HCT116 (cell line): ENCODE results near the gene IQGAP2. TPM values are rescaled to one million over a fixed set of nuclear protein-coding genes. Genes with fewer than 3 reads are reported as not detected.

ENCODE experiments used
- ATAC-seq: fragments of 200-7000 bp; cut with Tn5 transposase; 2 replicates; pipeline ENCODE4 v1.9.1; 2020; ENCODE audit warnings: mild to moderate bottlenecking, moderate library complexity
- BruUV-seq: library from RNA; stranded (reverse); fragments of 400-500 nt; replicated peaks from 2 replicates; lab custom pipeline; 2021; lab: Mats Ljungman, UMichigan
- CTCF ChIA-PET: fragments of 300-600 bp; sonication (Branson Sonifier 250); formaldehyde crosslinking; loops from one replicate; lab custom pipeline; 2021; ENCODE audit warnings: antibody characterized with exemption; lab: Charles Lee
- POLR2A ChIA-PET: fragments of 300-600, 350-600 bp; sonication (Branson Sonifier 250); formaldehyde crosslinking; loops from one replicate; lab custom pipeline; 2021; ENCODE audit warnings: antibody characterized with exemption; lab: Charles Lee
- RAD21 ChIA-PET, 2 experiments: fragments of 300-600 bp; sonication (Branson Sonifier 250); formaldehyde crosslinking; loops; one replicate each; lab custom pipeline; 2023; ENCODE audit warnings: low total read pairs in 2 of 2; ENCODE audit not compliant: uncharacterized antibody in 2 of 2, unreplicated experiment in 2 of 2, low non-redundant PET in 1 of 2; lab: Charles Lee
- DNase-seq: peaks from one replicate; pipeline ENCODE4 v3.0.0-alpha.2; 2010; ENCODE audit warnings: low read depth, low spot score
- H2AFZ ChIP-seq: fragments of 200-600 bp; shearing (Covaris generic), sonication (generic); 2 replicates; pipeline ENCODE4 v1.6.1; 2017; ENCODE audit warnings: low read depth, mixed run types, mixed read lengths, antibody characterized with exemption, low read length; ENCODE audit not compliant: poor library complexity, severe bottlenecking
- H3K27ac ChIP-seq: 2 replicates; pipeline ENCODE4 v1.5.1; 2012; ENCODE audit warnings: low read depth, low read length
- H3K27me3 ChIP-seq: fragments of 200-600 bp; sonication (generic); 2 replicates; pipeline ENCODE4 v1.6.1; 2016; ENCODE audit warnings: mixed run types, low read length, mixed read lengths; ENCODE audit not compliant: insufficient read depth
- H3K36me3 ChIP-seq, 2 experiments: fragments of 200-500 bp in 1 of 2; fragments of 200-600 bp in 1 of 2; sonication (Bioruptor generic) in 1 of 2; sonication (generic) in 1 of 2; 2 replicates each; pipeline versions ENCODE4 v1.5.1 to v1.6.1; 2014 to 2016; ENCODE audit warnings: low read length in 2 of 2, inconsistent platforms in 1 of 2, mixed read lengths in 1 of 2, mixed run types in 1 of 2; ENCODE audit not compliant: insufficient read depth in 2 of 2, control insufficient read depth in 1 of 2
- H3K4me1 ChIP-seq, 2 experiments: fragments of 200-600 bp in 1 of 2; sonication (generic) in 1 of 2; 2 replicates each; pipeline versions ENCODE4 v1.5.1 to v1.6.1; 2012 to 2017; ENCODE audit warnings: low read length in 2 of 2, inconsistent platforms in 1 of 2, mild to moderate bottlenecking in 1 of 2, mixed read lengths in 1 of 2, mixed run types in 1 of 2, moderate library complexity in 1 of 2; ENCODE audit not compliant: insufficient read depth in 2 of 2, control insufficient read depth in 1 of 2
- H3K4me2 ChIP-seq: fragments of 200-600 bp; sonication (generic); 2 replicates; pipeline ENCODE4 v1.6.1; 2017; ENCODE audit warnings: mixed run types, low read length, mixed read lengths
- H3K4me3 ChIP-seq, 2 experiments: fragments of 200-600 bp in 1 of 2; sonication (generic) in 1 of 2; replicated peaks in 1 of 2; 2 replicates each; pipeline ENCODE4 v1.5.1; 2011 to 2016; ENCODE audit warnings: low read length in 2 of 2, control low read depth in 1 of 2, low read depth in 1 of 2, mild to moderate bottlenecking in 1 of 2, mixed read lengths in 1 of 2, mixed run types in 1 of 2
- H3K79me2 ChIP-seq: fragments of 200-600 bp; sonication (generic); 2 replicates; pipeline ENCODE4 v1.6.1; 2017; ENCODE audit warnings: mild to moderate bottlenecking, mixed run types, low read length, moderate library complexity, mixed read lengths; ENCODE audit not compliant: insufficient read depth
- H3K9ac ChIP-seq: fragments of 200-600 bp; sonication (generic); 2 replicates; pipeline ENCODE4 v1.6.1; 2016; ENCODE audit warnings: low read length, mixed read lengths
- H3K9me2 ChIP-seq: fragments of 200-600 bp; sonication (generic), shearing (Covaris generic); 2 replicates; pipeline ENCODE4 v1.6.1; 2017; ENCODE audit warnings: mixed run types, mild to moderate bottlenecking, moderate library complexity; ENCODE audit not compliant: insufficient read depth
- H3K9me3 ChIP-seq, 2 experiments: fragments of 200-500 bp in 1 of 2; fragments of 200-600 bp in 1 of 2; sonication (Bioruptor generic) in 1 of 2; sonication (generic) in 1 of 2; 2 replicates each; pipeline ENCODE4 v1.6.1; 2014 to 2017; ENCODE audit warnings: low read length in 2 of 2, mixed read lengths in 2 of 2, inconsistent platforms in 1 of 2, low read depth in 1 of 2, mild to moderate bottlenecking in 1 of 2, mixed run types in 1 of 2, moderate library complexity in 1 of 2; ENCODE audit not compliant: control insufficient read depth in 1 of 2, insufficient read depth in 1 of 2
- H4K20me1 ChIP-seq: fragments of 200-600 bp; sonication (generic), shearing (Covaris generic); 2 replicates; pipeline ENCODE4 v1.6.1; 2017; ENCODE audit warnings: mixed run types, mild to moderate bottlenecking, moderate library complexity; ENCODE audit not compliant: insufficient read depth
- EGR1 ChIP-seq: IDR thresholded peaks from 2 replicates; pipeline ENCODE4 v1.6.1; 2012; ENCODE audit warnings: low read depth
- ELF1 ChIP-seq: IDR thresholded peaks from 2 replicates; pipeline ENCODE4 v1.6.1; 2012; ENCODE audit warnings: low read depth, borderline replicate concordance
- EZH2 ChIP-seq: fragments of 200-600 bp; sonication (generic); IDR thresholded peaks from 2 replicates; pipeline ENCODE4 v1.6.1; 2017; ENCODE audit warnings: antibody characterized with exemption, mixed run types
- JUND ChIP-seq: IDR thresholded peaks from 2 replicates; pipeline ENCODE4 v1.6.1; 2012
- POLR2A ChIP-seq: IDR thresholded peaks from 2 replicates; pipeline ENCODE4 v1.7.0; 2011; ENCODE audit warnings: borderline replicate concordance; ENCODE audit not compliant: insufficient read depth, insufficient read length; ENCODE audit errors: extremely low read depth
- YY1 ChIP-seq: IDR thresholded peaks from 2 replicates; pipeline ENCODE4 v1.6.1; 2011; ENCODE audit warnings: low read length, low read depth, moderate library complexity, mild to moderate bottlenecking; ENCODE audit not compliant: insufficient replicate concordance; ENCODE audit errors: extremely low read depth
- ZFX ChIP-seq: fragments of 450-650 bp; IDR thresholded peaks from 2 replicates; pipeline ENCODE4 v1.6.1; 2017
- intact Hi-C: fragments of 100-400 bp; cut with micrococcal nuclease; formaldehyde crosslinking; loops from 2 replicates; pipeline ENCODE4 v1.10.0; 2022
- total RNA-seq: library from RNA; stranded (reverse); gene quantifications from one replicate; pipeline ENCODE4 v1.2.1, GENCODE V29; 2021; ENCODE audit not compliant: unreplicated experiment

IQGAP2 gene
- total RNA-seq, 1 experiment from 2014 or later = 2.0 TPM

DNA sequence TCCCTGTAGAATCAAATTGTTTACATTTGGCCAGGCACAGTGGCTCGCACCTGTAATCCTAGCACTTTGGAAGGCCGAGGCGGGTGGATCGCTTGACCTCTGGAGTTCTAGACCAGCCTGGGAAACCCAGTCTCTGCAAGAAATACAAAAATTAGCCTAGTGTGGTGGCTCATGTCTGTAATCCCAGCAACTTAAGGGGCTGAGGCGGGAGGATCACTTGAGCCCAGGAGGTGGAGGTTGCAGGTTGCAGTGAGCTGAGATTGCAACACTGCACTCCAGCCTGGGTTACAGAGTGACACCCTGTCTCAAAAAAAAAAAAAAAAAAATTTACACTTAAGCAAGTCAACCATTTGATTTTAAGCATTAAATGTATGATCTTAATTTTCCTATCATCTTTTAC is 17.5 kb upstream of the IQGAP2 start:
- ChIA-PET POLR2A (no interaction called here), RAD21 (no interaction called here), CTCF (no interaction called here)
- H3K4me2 ChIP-seq = no peak overlapping the region
- no peaks in the 10 kb centered on the region for H3K9me3 ChIP-seq
- H4K20me1 ChIP-seq = no peaks in the 10 kb centered on the region
- DNase-seq = no peak
- ATAC-seq = no peak
- H3K27ac ChIP-seq = no peak overlapping the region
- H3K9me2 ChIP-seq = no peaks in the 10 kb centered on the region
- H3K4me1 ChIP-seq = no peaks in the 10 kb centered on the region
- no peak overlapping the region for H3K4me3 ChIP-seq
- BruUV-seq = no TSS peak
- no peaks in the 10 kb centered on the region for H3K36me3 ChIP-seq
- no peak overlapping the region for H2AFZ ChIP-seq
- no peak overlapping the region for H3K9ac ChIP-seq
- TF ChIP-seq EGR1 (no peak), JUND (no peak)
- intact Hi-C loops = no loop called here
- H3K27me3 ChIP-seq = no peaks in the 10 kb centered on the region
- no peaks in the 10 kb centered on the region for H3K79me2 ChIP-seq

- no peaks in the 10 kb centered on the region for H3K4me1 ChIP-seq
- POLR2A ChIA-PET = no interaction called here
- no peak for ATAC-seq
Observed at GRCh38 chr5:76386360-76386759, 16.7 kb upstream of the IQGAP2 start.

GRCh38 chr5:76388236-76388635 is 14.8 kb upstream of the IQGAP2 start:
- Histone ChIP-seq H3K36me3 (no peaks in the 10 kb centered on the region), H3K4me2 (no peak overlapping the region), H2AFZ (no peak overlapping the region), H3K27me3 (no peaks in the 10 kb centered on the region), H3K9me2 (no peaks in the 10 kb centered on the region), H3K79me2 (no peaks in the 10 kb centered on the region), H3K9ac (no peak overlapping the region), H4K20me1 (no peaks in the 10 kb centered on the region), H3K4me3 (no peak overlapping the region), H3K9me3 (no peaks in the 10 kb centered on the region), H3K4me1 (no peaks in the 10 kb centered on the region), H3K27ac (no peak overlapping the region)
- ChIA-PET POLR2A (no interaction called here), RAD21 (no interaction called here), CTCF (interaction anchor here (1.5 kb wide), 1 partner anchor 14 kb away, joined by 4 read pairs; no protein-coding TSS in a partner anchor)
- intact Hi-C loops = no loop called here
- no peak for ATAC-seq
- TF ChIP-seq ZFX = no peak
- no peak for TF ChIP-seq POLR2A
- TF ChIP-seq EZH2 = no peak
- TF ChIP-seq YY1 = no peak
- no peak for TF ChIP-seq EGR1
- BruUV-seq = no TSS peak
- no peak for DNase-seq

More at GRCh38 chr5:76386360-76386759, 16.7 kb upstream of the IQGAP2 start:
- H2AFZ ChIP-seq = no peak overlapping the region
- H3K9me3 ChIP-seq = no peaks in the 10 kb centered on the region
- intact Hi-C loops = no loop called here
- no peak overlapping the region for H3K4me2 ChIP-seq
- ChIA-PET RAD21 (interaction anchor here in 1 of 2 experiments (0.6 kb wide), 1 partner anchor 353 kb away, joined by 3 read pairs; no protein-coding TSS in a partner anchor), CTCF (no interaction called here)
- BruUV-seq = no TSS peak
- H3K4me3 ChIP-seq = no peak overlapping the region
- H3K9me2 ChIP-seq = no peaks in the 10 kb centered on the region
- H3K27ac ChIP-seq = no peak overlapping the region
- no peaks in the 10 kb centered on the region for H3K27me3 ChIP-seq
- DNase-seq = no peak
- TF ChIP-seq ELF1 = no peak
- TF ChIP-seq, all 23 proteins: peak for 0
- no peak overlapping the region for H3K9ac ChIP-seq
- no peaks in the 10 kb centered on the region for H3K36me3 ChIP-seq
- H4K20me1 ChIP-seq = no peaks in the 10 kb centered on the region
- H3K79me2 ChIP-seq = no peaks in the 10 kb centered on the region
